NCI-H2081 (cell line): ENCODE results near the gene E2F2.
A peak's percentile ranks its signal among the peaks of the same experiment; 100 is the strongest.

Experiments
- DNase-seq, 2 experiments: peaks; one replicate each; lab custom pipeline; 2025; lab: John Stamatoyannopoulos, UW

E2F2 gene

DNA sequence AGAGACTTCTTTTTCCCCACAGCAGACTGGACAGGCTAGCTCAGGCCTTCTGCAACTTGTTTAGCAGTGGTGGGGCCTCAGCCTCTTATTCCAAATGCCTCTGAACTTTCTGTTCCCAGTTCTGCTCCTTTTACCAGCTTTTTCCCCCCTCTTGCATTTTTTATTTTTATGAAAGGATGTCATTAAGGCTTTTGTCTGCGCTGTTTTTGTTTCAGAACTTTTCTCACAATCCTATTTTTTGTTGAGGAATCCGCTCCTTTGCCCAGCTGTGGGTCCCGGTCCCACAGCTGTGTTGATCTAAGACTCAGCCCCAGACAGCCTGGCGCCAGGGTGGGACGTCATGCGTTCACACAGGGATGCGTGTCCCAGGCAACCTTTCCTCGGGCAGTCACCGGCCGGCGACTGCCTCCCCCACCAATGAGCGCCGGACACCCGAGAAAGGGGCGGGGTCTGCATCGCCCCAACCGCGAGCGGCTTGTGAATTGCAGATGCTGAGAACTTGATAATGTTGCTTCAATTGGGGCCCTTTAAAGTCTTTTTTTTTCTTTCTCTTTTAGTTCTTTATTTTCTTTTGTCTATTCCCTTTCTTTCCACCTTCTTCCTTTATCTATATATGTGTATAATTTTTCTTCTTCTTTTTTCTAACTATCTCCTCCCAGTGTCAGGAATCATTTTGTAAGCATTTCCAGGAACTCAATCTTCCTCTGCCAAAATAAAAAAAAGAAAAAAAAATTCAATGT, 31.3 kb upstream of the E2F2 start:
- DNase-seq: peak; percentile 99

GRCh38 chr1:23561813-23562100, 30.7 kb upstream of the E2F2 start:
- DNase-seq: peak in 1 of 2 experiments; percentile 51

GRCh38 chr1:23561076-23561812, 30.2 kb upstream of the E2F2 start:
- DNase-seq: no peak

DNA sequence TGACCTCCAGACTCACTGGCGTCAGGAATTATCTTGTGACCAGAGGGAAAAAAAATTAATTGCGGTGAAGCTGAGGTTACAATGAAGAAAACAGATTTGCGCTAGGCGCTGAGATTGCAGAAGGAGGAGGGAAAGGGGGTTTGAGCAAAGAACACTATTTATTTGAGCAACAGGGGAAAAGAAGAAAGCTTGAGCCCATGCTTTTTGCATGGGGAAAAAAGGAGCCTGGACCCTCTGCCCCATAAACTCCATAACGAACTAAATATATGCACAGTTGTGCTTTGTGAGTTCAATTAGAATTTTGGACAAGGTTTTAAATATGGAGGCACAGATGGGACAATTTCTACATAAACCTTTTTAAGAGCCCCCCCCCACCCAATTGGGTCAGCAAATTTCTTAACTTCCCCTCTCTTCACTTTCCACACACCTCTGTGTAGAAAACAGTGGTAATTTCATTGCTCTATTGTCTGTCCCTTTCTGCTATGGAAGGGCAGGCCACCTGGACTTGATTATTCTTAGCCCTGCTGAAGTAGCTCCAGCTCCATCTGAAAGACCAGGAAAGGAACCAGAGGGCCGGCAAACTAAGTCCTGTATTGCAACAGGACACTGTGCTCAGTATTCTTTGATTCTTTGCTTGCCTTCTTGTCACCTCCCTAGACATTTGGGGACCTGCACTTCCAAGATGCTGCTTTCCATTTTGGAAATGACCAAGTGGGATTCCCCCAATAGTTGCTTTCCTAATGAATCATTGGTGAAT, 29.1 kb upstream of the E2F2 start:
- DNase-seq: no peak

- peak; percentile 95 to 97 for DNase-seq
Observed at GRCh38 chr1:23559136-23559984, 28.3 kb upstream of the E2F2 start, which contains the start of gene ID3. Gene ID3 (minus strand): TSS chr1:23559501. CDS start chr1:23559426, 75 bp downstream.

DNA sequence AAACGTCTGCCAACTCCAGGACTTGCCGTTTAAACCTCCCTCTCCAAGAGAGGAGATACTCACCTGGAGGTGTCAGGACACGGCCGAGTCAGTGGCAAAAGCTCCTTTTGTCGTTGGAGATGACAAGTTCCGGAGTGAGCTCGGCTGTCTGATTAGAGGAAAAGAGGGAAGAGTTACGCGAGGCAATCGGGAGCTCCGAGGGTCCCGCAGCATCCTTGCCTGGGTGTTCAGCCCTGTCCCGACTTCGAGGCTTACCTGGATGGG, 27.8 kb upstream of the E2F2 start:
- no peak for DNase-seq

DNA sequence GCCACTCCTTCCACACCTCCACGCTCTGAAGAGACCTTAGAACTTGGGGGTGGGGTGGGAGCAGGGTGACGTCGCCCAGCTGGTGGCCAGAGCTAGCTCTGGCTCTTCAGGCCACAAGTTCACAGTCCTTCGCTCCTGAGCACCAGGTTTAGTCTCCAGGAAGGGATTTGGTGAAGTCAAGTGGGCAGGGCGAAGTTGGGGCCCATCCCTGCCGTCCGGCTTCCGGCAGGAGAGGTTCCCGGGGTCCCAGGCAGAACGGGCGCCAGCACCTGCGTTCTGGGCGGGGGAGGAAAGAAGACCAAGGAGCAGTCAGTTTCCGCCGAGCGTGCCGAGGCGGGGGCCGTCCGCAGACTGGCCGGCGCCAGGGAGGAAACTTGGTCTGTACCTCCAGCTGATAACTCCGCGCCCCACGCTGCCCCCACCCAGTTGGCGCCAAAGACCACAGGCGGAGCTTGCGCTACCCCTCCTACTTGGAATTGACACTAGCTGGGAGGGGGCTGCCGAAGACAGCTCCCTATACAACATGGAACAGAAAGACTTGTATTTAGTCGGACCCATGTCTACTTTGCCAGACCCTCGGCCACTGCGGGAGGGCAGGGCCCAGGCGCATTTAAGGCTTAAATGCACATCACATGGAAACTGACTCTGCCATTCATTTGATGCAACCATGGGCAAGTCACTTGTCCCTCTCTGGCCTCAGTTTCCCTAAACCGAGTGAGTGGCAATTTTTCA, 27.3 kb upstream of the E2F2 start:
- DNase-seq: peak; percentile 68 to 87

GRCh38 chr1:23557471-23558124, 26.6 kb upstream of the E2F2 start:
- DNase-seq: no peak

- DNase-seq: peak; percentile 19 to 64
Observed at GRCh38 chr1:23556635-23557470, 25.8 kb upstream of the E2F2 start.

DNA sequence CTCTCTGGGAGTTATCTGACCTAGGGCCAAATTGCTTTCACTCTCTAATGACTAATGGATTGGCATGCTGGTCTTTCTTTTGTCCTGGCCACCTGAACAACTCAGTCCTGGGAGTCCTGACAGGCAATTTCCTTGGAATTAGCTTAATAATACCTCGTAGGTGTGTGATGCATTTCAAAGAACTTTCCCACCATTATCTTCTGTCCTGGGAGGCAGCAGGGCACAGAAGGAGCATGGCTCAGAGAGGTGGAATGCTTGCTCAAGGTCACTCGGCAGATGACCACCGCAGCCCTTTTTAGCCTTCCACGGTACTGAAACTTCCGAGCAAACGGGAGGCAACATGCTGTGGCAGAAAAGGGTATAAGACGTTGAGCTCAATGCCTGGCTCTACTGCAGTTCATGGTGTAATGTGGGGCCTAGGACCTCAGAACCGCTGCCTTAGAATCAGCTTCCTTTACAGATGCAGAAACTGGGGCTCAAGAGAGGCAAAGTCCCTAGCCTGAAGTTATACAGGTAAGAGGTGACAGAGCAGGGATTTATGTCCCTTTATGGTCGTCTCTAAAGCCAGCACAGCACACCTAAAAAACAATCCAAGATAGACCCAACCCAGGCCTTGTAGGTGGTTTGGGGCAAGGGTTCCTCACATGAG, 25.1 kb upstream of the E2F2 start:
- peak in 1 of 2 experiments; percentile 77 for DNase-seq

DNA sequence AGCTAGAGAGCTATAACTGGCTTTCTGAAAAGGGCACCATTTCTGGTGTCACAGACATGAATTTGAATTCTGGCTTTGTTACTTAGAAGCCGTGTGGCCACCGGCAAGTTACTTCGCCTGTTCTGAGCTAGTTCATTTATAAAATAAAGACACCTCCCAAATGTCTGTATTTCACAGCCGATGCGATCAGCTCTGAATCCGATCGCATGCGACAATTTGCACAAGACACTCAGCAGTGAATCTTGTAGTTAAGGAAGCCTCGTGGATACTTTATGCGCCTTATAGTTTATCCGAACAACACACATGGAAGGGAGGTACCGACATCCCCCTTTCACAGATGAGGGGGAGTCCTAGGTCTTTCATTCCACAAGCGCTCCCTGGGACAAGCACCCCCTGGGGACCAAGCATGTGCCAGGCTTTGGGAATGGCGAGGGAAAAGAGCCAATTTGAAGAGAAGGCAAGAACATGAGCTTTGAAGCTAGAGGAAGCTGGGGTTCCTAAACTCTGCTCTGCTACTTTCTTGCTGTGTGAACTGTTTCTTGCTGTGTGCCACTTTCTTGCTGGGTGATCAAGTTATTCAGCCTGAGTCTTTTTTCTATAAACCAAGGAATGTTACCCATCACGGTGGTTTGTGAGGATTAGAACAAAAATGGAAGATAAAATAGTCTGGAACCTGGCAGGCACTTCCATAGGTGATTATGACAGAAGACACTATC, 24.4 kb upstream of the E2F2 start:
- DNase-seq: peak; percentile 38 to 80

DNA sequence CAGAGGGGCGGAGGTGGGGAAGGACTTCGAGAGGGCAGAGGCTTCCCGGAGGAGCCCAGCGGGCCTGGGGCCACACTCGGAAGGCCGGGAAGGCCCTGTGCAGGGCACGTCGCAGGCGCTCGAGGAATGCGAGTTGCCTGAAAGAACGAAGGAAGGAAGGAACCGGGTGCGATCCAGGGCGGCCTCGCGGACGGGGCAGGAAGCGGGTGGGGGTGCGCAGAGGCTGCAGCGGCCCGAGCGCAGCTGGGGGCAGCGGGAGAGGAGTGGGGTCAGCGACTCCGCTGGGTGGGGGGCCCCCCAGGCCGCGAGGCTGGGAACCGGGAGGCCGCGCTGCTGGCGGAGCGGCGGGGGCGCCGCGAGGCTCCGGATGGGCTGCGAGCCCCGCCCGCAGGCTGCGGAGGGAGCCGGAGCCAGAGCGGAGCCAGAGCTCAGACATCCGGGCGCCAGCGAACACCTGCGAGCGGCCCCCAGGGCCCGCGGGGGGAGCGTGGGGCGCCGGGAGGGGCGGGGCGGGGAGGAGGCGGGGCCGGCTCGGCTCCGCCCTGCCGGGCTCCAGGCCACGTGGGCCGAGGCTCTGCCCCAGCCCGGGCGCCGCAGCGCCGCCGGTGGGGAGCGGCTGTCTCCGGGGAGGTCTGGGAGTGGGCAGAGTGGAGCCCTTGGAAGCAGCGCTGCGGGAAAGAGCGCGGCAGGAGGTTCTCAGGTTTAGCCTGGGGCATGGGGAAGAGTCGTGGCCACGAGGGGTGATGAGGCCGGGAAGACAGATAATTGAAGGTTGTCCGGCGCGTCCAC, 23.6 kb upstream of the E2F2 start:
- DNase-seq: peak; percentile 95 to 98

DNA sequence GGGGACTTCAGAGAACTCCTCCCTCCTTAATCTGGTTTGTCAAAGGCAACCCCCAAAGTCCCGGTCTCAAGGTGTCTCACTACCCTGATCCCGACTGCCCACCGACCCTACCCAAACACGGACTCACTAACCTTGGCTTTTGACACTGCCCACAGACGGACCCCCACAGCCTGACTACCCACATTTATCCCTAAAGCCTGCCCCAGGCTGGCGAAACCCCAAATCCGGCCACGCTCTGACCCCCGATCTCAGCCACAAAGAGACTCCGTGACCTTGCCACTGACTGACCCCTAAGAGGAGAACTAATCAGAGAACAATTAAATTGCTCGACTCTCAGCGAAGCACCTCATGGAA, 23.1 kb upstream of the E2F2 start:
- DNase-seq: no peak

DNA sequence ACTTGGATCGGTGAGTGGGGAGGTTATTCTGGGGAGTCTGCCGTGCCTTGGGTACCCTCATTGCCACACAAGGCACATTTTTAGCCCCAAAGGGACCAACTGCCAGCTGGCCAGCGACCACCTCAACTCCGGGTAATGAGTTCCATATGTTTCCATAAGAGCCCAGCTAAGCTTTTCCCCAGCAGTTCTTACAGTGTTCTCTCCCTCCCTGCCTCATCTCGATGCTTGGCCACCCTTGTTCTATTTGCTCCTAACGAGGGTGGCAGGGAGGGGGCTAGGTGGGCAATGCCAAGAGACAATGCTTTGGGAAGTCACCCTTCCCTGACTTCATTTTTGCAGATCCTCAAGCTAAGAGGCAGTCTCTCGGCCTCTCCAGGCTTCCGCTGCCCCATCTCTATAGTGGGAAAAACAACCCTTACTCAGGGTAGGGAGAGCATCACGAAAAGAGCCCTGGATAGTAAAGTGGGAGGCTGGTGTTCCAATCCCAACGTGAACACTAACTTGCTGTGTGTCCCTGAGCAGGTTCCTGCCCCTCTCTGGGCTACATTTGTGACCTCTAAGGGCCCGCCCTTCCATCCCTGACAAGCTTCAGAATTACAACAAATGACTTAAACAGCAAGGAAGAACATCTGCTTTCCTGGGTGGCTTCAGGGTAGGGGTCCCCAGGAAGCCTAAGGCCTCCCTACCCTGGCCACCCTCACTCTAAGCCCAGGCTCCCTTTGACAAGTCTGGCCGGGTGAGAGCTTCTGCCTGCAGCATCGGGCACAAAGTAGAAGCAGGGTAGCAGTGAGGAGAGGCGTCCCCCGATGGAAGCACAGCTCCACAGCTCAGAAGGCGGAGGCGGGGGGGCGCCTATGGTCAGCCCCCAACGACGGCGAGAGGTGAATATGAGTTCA, 22.4 kb upstream of the E2F2 start:
- DNase-seq: no peak

DNA sequence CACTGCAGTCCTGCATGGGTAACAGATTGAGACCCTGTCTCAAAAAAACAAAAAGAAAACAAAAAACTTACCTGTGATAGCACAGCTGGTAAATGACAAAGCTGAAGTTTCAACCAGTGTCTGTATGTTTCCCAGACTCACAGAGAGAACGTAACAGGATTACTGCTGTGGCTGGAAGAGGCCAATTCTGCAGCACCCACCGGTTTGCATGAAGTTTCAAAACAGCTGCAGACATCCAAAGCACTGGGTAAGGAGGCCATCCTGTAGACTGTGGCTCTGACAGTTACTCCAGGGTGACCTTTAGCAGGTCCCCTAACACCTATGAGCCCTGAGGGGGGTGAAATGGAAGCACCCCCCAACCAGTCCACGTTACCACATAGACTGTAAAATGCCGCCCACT, 20.8 kb upstream of the E2F2 start:
- no peak for DNase-seq

GRCh38 chr1:23548704-23549143, 17.7 kb upstream of the E2F2 start:
- DNase-seq: no peak
